GM19328 (cell line): ENCODE results near the gene RRAS.

Experiments
- ATAC-seq: cut with Tn5 transposase; IDR thresholded peaks from one replicate; pipeline ENCODE4 v1.9.1; 2021; ENCODE audit warnings: mild to moderate bottlenecking, moderate library complexity; ENCODE audit not compliant: unreplicated experiment

The RRAS gene

DNA sequence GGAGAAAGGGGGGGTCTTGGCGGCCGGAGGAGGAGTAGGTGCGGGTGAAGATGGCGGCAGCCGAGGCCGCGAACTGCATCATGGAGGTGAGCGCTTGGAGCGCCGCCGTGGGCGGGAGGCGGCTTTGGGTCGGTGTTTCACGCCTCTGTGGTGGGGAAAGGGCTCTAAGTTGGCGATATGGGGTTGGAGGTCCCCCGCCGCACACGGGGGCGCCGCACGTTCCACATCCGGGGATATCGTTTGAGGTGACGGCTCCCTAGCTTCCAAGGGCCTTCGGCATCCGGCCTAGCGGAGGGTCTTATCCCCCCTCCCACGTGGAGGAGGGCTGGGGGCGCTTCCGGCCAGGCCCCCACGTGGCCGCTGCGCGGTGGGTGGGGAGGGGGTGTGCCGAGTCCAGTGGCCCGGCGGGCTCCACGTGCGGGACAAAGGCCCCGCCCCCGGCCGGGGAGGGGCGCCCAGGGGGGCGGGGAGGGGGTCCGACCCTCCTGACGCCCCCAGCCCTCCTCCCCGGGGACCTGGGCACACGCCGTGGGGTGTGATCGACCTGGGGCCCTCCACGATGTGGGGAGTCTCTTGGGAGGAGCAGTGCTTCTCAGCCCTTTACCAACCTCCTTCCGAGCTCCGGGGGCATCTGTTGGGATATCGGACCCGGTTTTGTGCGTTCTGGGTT, 37.4 kb upstream of the RRAS start, which contains the start of gene PRMT1:
Gene PRMT1, plus strand, starts transcription at position 41 of the 670 bp plus-strand sequence. Its CDS starts 10 bp downstream, at position 51.
- no peak for ATAC-seq

DNA sequence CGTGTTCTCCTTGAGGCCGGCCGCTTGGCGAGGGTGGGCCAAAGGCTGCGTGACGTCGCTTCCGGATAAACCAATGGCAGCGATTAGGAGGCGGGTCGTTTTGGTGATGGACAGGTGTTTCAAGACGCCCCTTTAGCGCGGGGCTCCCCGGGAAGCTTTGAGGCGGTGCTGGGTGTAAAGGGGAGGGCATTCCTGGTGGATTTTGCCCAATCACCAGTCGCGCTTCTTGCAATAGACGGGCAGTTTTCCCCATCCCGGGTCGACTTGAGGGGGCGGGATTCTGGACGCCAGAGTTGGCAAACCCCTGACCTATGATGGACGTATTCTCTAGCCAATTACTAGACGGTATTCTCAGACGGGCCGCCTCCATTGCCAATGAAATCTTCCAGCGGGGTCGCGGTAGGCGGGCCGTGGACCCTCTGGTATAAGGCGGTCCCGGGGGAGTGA, 36.9 kb upstream of the RRAS start:
- peak; percentile 70 for ATAC-seq

DNA sequence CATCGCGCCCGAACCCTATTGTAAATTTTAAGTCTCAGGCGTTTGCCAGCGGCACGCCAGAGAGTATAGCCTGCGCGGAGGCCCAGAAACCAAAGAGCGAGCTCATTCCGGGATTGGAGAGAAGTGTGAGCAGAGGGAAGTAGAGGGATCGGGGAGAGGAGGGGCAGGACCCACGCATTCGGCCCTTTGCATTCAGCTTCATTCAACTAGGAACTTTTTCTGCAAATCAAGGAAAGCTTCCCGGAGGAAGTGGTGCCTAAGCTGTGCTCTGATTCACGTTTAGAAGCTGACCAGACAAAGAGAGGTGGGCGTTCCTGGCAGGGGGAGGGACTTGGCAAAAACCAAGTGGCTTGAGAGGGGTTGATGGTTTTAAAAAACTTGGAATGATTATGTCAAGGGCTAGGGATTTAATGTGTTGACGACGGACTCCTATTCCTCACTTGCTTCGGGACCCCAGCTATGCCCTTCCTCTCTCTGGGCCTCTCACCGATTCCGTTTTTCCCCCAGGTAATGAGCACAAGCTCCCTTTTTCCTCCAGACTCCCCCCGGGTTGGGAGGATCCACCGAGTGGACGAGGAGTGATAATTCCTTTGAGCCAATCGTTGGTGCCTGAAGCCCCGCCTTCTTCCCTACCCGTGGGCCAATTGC, 36.3 kb upstream of the RRAS start:
- no peak for ATAC-seq

DNA sequence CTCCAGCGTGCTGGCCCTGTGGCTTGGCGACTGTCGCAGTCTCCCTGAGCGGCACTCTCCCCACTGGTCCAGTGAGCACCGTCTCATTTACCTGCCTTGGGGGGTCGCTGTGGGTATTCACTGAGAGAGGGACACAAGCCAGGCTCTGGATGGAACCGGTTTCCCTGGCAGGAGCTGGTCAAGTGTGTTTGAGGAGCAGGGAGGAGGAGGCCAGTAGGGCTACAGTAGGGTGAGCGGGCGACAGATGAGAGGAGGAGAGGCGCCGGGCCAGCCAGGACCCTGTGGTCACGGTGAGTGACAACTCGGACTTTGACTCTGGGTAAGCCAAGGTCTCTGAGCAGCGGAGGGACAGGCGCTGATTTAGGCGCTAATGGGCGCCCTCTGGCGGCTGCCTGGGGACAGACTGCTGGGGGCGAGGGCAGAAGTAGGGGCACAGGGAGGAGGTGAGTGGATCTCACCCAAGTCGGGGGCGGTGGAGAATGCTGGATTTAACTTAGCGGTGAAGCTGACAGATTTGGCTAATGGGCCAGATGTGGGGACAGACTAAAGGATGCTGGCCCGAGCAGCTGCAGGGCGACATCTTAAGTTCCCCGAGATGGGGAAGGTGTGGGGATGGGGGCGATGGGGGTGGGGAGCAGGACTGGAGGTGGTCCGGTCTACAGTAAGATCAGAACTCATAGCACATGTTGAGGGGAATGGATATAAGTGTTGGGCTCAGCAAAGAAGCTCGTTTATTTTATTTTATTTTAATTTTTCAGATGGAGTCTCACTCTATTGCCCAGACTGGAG, 32.4 kb upstream of the RRAS start:
- ATAC-seq = no peak

DNA sequence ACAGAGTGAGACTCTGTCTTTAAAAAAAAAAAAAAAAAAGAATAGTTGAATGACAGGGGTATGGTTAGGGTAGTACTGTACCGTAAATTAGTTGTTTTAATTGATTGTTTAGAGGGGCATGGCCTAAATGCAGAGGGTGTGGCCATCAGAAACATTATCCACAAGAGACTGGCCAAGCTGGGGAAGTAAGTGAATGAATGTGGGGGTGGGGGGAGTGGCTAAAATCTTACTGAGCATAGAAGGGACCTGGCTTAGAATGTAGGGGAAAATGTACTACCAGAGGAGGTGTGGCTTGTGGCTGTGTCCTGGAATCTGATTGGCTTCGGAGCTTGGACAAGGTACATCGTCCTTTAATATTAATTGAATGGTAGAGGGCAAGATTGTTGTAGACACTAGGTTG, 29.6 kb upstream of the RRAS start:
- no peak for ATAC-seq

DNA sequence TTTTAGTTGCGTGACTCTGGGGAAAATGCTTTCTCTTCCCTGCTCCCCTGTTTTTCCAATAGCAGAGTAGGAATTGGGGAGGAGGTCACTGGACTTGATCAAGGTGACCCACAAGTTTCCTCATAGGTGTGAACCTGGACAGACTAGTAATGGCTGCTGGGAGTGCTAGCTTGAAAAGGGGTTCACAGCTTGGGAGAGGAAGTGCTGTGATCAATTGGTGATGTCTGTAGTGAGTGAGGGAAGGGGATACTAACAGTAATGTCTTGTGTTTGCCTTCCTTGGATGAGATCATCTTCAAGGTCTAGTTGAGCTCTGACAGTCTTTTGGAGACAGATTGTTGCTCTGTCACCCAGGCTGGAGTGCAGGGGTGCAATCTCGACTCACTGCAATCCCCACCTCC, 27.5 kb upstream of the RRAS start:
- no peak for ATAC-seq

DNA sequence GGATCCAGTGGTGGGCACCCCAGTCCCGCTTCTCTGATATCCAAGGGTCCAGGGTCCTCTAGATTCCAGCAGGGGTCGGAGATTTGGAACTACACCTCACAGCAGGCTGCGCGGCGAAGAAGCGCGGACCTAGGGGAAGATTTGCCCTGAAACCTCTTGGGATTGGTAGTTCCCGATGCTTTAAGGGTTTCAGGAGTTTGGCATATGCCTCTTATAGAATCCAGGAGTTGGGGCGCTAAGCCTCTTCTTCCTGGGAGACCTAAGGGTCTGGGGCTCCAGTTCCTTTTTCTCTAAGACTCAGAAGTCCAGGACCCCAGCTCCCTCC, 26.1 kb upstream of the RRAS start:
- ATAC-seq = no peak

DNA sequence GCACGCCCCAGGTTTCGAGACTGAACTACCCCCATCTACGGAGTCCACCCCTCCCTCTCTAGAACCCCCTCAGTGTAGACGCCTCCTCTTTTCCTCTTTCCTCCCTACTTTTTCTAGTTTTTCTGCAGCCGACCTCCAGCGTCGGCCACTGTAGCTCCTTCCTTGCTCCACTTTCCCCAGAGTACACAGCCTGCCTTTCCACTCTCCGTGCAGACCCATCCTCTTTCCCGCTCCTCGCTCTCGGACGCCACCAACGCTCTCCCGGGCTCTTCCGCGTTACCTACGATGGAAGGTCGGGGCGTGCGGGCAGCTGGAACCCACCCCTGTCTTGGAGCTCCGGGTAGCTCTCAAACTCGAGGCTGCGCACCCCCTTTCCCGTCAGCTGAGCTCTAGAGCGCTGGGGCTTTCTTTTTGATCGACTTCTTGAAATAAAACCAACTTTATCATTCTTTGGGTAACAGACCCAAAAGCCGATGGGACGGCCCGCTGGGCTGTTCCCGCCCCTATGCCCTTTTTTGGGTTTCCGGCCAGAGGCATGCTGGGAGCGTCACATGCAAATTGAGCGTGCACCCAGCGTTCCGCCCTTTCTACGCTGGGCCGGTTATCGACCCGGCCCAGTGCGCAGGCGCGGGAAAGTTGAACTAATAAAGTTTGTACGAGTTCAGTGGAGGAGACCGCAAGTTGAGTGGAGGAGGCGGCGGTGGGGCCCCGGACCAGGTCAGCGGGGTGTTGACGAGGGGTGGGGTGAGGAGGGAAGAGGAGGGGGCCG, 25.6 kb upstream of the RRAS start, which contains the start of the genes BCL2L12 and IRF3:
Gene BCL2L12, plus strand, starts transcription at position 583 of the 769 bp plus-strand sequence. CDS start 760 bp downstream, outside the sequence.
Gene IRF3, minus strand, starts transcription at position 507 of the 769 bp plus-strand sequence. CDS start 1,019 bp downstream, outside the sequence.
- peak; percentile 71 for ATAC-seq

DNA sequence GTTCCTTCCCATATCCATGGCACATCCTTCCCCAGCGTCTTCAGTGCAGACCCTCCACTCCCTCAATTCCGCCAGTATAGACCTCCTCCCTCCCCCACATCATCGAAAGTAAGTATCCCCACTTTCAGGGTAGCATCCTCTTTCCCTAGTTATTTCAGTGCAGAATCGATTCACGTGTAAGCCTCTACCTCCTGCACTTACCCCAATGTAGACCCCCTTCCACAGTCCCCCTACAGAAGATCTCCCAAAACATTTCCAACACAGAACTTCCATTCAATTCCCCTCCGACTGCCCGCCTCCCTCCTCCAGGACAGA, 25.1 kb upstream of the RRAS start:
- ATAC-seq = no peak

DNA sequence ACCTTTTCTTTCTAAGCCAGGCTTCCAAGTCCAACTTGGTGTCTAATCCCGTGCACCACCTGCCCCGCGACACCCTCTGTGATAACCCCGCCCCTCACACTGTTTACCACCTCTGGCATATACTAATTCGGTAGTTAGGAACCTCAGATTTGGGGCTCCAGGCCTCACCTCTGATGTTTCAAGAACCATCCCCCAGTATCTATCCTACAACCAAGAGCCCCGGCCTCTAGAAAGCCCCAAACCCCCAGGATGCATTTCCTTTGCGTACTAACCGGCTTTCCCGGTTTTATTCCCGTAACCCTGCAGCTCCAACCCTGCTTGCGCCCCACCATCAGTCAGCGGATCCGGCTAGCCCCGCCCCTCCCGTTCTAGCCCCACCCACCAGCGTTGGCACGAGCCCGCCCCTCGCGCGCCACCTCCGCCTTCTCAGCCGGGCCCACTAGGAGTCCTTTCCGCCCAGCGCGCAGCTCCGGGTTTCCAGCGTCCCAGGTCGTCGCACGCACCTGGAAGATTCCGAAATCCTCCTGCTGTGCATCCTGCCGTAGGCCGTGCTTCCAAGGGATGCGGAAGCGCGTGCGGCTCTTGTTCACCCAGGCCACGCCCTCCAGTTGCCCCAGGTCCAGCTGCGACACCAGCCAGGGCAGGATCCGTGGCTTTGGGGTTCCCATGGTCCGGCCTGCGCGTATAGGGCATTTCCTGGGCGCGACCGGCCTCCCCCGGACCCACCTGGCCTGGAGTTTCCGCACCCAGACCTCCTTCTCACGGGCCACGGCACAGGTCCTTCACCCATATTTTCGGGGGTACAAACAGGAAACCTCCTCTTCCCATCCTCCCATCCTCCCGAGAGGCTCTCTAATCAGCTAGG, 24.5 kb upstream of the RRAS start:
- ATAC-seq = no peak

DNA sequence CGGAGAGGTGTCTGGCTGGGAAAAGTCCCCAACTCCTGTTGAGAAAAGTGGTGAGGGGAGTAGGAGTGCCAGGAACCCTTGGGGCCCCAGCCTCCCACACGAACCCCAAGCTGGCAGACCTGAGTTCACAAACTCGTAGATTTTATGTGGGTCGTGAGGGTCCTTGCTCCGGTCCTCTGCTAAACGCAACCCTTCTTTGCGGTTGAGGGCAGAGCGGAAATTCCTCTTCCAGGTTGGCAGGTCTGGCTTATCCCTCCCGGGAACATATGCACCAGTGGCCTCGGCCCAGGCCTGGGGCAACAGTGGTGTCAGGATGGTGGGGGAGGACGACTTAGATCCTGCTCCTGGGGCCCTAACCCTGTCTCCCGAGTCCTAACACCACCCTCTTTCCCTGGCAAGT, 23.3 kb upstream of the RRAS start:
- ATAC-seq = no peak

DNA sequence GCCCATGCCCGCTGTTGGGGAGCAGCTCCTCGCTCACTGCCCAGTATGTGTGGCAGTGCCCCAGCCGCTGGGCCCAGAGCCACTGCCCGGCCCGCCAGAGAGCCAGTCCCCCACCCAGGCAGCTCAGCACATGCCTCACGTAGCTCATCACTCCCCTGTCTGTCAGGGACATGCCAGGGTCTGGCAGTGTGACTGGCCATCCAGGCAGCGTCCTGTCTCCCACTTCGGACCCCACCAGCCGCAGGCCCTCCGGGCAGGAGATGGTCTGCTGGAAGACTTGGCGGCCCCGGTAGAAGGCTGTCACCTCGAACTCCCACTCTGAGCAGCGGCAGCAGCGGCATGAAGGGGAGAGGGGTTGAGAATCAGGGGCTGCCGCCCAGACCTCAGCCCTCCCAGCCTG, 22.1 kb upstream of the RRAS start:
- no peak for ATAC-seq

DNA sequence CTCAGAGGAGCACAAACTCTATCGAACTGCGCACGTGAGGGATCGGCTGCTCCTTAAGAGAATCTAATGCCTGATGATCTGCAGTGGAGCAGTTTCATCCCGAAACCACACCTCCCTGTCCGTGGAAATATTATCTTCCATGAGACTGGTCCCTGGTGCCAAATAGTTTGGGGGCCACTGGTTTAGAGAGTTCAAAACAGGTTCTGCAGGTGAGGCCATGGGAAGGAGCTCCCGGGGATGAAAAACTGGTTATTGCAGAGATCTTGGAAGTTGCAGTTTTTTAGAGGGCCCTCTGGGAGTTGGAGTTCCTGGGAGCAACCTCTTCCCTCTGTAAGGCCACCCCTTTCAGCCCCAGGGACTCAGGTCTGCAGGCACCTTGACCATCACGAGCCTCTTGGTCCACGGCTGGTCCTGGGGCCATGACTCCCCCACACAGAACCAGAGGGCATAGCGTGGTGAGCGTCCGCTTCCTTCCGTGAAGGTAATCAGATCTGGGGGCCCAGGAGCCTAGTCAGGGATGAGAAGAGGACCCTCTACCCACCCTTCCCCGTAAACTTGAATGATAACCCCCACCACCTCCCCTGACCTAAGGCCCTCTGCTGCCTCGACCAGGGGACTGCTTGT, 20.5 kb upstream of the RRAS start:
- no peak for ATAC-seq

DNA sequence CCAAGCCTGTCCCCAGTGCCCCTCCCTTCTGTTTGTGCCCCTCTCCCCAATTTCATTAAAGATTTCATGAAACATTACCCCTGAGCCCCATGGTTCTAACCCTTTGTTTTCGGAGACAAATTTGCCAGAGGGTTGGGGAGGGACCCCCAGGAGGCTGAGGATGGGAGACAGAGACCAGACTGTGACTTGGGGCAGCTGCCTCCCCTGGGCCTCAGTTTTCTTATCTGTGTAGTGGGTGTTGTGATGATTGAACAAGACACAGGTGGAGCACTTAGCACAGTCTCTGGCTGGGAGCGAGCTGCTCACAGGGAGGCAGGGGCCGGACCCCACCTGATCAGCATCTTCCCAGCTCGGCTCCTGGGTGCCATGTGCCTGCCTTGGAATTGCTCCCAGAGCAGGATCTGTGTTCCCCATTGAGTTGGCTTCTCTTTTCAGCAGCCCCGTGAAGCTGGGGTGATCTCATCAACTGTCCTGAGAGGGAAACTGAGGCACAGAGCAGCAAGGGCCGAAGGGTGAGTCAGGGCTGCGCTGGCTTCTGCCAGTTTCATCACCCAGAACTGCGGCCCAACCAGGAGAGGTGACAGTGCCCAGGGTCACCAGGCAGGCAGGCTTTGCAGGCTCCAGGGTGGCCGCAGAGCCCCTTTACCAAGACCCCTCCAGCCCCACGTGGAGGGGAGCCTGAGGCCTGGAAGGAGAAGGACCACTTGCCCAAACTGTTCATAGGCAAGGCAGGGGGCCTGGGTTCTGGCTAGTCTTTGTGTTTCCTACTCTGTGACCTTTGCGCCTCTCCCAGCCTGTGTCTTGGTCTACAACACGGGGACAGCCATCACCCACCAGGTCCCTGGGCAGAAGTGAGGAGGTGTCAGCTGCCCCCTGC, 18.9 kb upstream of the RRAS start:
- no peak for ATAC-seq

DNA sequence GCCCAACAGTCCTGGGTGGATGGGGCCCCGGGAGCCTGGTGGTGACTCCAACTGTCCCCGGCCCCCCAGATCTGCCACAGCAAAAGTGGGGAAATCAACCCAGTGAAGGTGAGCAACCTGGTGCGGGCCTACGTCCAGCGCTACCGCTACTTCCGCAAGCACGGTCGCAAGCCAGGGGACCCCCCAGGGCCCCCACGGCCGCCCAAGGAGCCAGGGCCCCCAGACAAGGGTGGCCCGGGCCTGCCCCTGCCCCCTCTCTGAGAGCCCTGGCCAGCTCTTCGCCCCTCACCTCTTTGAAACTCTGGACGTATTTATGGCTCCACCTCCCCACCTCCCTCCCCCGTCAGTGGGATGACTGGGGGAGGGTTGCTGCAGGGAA, 18.2 kb upstream of the RRAS start:
- ATAC-seq = no peak

DNA sequence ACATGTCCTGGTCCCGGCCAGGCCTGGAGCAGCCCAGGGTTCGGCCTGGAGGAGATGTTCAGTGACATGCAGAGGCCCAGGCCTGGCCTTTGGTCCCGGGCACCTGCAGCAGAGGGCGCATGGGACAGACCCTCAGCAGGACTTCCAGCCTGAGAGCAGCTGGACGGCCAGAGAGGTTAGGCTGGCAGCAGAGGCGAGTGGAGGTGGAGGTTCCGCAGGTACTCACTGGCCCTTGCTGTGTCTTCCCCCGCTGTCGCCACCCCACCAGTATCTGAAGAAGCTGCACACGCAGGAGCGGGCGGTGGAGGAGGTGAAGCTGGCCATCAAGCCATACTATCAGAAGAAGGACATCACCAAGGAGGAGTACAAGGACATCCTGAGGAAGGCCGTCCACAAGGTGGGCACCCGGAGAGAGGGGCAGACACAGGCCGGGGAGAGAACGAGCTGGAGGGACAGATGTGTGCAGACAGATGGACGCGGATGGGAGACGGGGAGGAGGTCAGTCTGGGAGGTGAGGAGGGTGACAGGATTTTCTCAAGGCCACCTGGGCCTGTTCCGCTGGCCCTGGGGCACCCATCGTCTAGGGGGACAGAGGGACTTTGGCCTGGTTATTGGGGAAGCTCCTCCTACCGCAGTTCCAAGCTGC, 17.7 kb upstream of the RRAS start:
- no peak for ATAC-seq

DNA sequence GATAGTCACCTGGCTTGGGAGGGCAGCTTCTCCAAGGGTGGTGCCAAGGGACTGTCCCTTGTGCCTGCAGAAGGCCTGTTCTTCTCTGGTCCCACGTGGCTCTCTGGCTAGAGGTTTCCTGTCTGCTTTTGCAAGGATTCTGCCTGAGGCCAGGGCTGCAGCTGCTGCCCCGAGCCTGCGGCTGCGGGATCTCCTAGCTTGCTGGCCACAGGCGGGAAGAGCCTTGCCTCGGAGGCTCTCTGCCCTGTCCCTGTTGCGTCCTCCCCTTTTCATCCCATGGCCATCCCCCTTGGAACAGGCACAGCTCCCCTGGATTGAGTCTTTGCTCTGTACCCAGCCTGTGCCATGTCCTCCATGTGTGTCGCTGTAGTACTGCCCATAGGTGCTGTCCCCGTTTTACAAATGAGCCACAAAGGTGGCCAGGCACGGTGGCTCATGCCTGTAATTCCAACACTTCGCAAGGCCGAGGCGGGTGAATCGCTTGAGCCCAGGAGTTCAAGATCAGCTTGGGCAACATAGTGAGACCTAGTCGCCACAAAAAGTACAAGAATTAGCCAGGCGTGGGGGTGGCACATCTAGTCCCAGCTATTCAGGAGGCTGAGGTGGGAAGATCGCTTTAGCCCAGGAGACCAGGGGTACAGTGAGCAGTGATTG, 16.6 kb upstream of the RRAS start:
- ATAC-seq = no peak
